ENCODE data around the gene NFE2L2. TPM values are rescaled to one million over a fixed set of nuclear protein-coding genes. Genes with fewer than 3 reads are reported as not detected.

Gene NFE2L2
- total and polyA plus RNA-seq, 9 of the 15 experiments (the other 6 are each of a cell fraction or from before 2014, with no cell fraction given): 29.3 to 120 (median 59.3) TPM

- TF ChIP-seq MLLT1 (IDR thresholded peaks at IDR 0.05): peak in 1 of 2 experiments; percentile 75; a peak in 3 of 4 replicates
- no peak for TF ChIP-seq PCBP2 (IDR thresholded peaks at IDR 0.05; ENCODE audit: low read depth, low read length, poor library complexity, severe bottlenecking)
- no peak for TF ChIP-seq PCBP1 (IDR thresholded peaks at IDR 0.05; ENCODE audit: low read depth, low read length, poor library complexity, severe bottlenecking)
- peak; percentile 81 for TF ChIP-seq AFF1 (IDR thresholded peaks at IDR 0.05; ENCODE audit: low read depth in 1 of 2, partially characterized antibody in 2 of 2)
- no peak; the same call in 1 of the 2 replicates for TF ChIP-seq ZFX (CRISPR knock-in tag; IDR thresholded peaks at IDR 0.05)
- no peak for TF ChIP-seq AFF4 (CRISPR knock-in tag; IDR thresholded peaks at IDR 0.05)
- TF ChIP-seq SNIP1 (IDR thresholded peaks at IDR 0.05; ENCODE audit: low read depth): no peak
- TF ChIP-seq BRD9 (IDR thresholded peaks at IDR 0.05; ENCODE audit: low read depth, partially characterized antibody): peak; percentile 76
- no peak for TF ChIP-seq SNRNP70 (optimal IDR thresholded peaks at IDR 0.05; ENCODE audit: low read depth, low read length)
- TF ChIP-seq DMBX1 (CRISPR knock-in tag; IDR thresholded peaks at IDR 0.05; ENCODE audit: borderline replicate concordance): peak; percentile 60; the same call in 1 of the 2 replicates
- no peak for TF ChIP-seq ZNF696 (CRISPR knock-in tag; conservative IDR thresholded peaks at IDR 0.05)
- no peak for TF ChIP-seq USF1 (CRISPR knock-in tag; IDR thresholded peaks at IDR 0.05)
- TF ChIP-seq TFE3 (CRISPR knock-in tag; IDR thresholded peaks at IDR 0.05): no peak
Measured at GRCh38 chr2:177242121-177242987, 22.2 kb downstream of the NFE2L2 start (continued).

Measured in K562 (cell line).